NCI-H510A treated with DMSO at 0.1 percent for 48 hours (cell line): ENCODE measurements around the gene YTHDC2.

Source experiments
- DNase-seq: peaks from one replicate; lab custom pipeline; 2025; lab: John Stamatoyannopoulos, UW

The YTHDC2 gene

GRCh38 chr5:113513384-113514288, at the start of gene YTHDC2:
Gene YTHDC2 (plus strand): TSS chr5:113513694. CDS start chr5:113513896, 202 bp downstream.
- peak; percentile 59 for DNase-seq

GRCh38 chr5:113474100-113474728, 39.3 kb upstream of the YTHDC2 start:
- DNase-seq = no peak

- no peak for DNase-seq
These were observed 34.8 kb upstream of the YTHDC2 start for GRCh38 chr5:113478691-113479090.

GRCh38 chr5:113480243-113480642, 33.3 kb upstream of the YTHDC2 start:
- no peak for DNase-seq

- no peak for DNase-seq
These were observed 26.1 kb upstream of the YTHDC2 start for GRCh38 chr5:113487416-113487780.

- DNase-seq = peak; percentile 19
These were observed 25.5 kb upstream of the YTHDC2 start, which contains the start of gene MCC for GRCh38 chr5:113487781-113488644. Gene MCC (minus strand): TSS chr5:113488453.

GRCh38 chr5:113488645-113489184, 24.8 kb upstream of the YTHDC2 start:
- peak; percentile 11 for DNase-seq

- DNase-seq = no peak
These were observed 24.2 kb upstream of the YTHDC2 start for GRCh38 chr5:113489299-113489698.

GRCh38 chr5:113490317-113490716, 23.2 kb upstream of the YTHDC2 start:
- DNase-seq = no peak

- no peak for DNase-seq
These were observed 22.5 kb upstream of the YTHDC2 start for GRCh38 chr5:113491022-113491421.

- DNase-seq = no peak
These were observed 20.0 kb upstream of the YTHDC2 start for GRCh38 chr5:113493446-113493845.

GRCh38 chr5:113495422-113495841, 18.1 kb upstream of the YTHDC2 start:
- DNase-seq = no peak

- DNase-seq = no peak
These were observed 11.4 kb upstream of the YTHDC2 start for GRCh38 chr5:113502073-113502472.

- no peak for DNase-seq
These were observed 10.3 kb upstream of the YTHDC2 start for GRCh38 chr5:113503146-113503545.

- DNase-seq = no peak
These were observed 8.3 kb upstream of the YTHDC2 start for GRCh38 chr5:113505181-113505580.

GRCh38 chr5:113507601-113508000, 5.9 kb upstream of the YTHDC2 start:
- no peak for DNase-seq

- no peak for DNase-seq
These were observed 4.7 kb upstream of the YTHDC2 start for GRCh38 chr5:113508756-113509155.

GRCh38 chr5:113510836-113511451, 2.5 kb upstream of the YTHDC2 start:
- DNase-seq = no peak

- no peak for DNase-seq
These were observed 1.2 kb upstream of the YTHDC2 start for GRCh38 chr5:113512341-113512740.

GRCh38 chr5:113514289-113514635, 768 bp downstream of the YTHDC2 start:
- no peak for DNase-seq

GRCh38 chr5:113518884-113519283, 5.4 kb downstream of the YTHDC2 start:
- DNase-seq = no peak

GRCh38 chr5:113519412-113519811, 5.9 kb downstream of the YTHDC2 start:
- no peak for DNase-seq
